ENCODE data around the gene MGAT4C. TPM values are rescaled to one million over a fixed set of nuclear protein-coding genes. Genes with fewer than 3 reads are reported as not detected.

MGAT4C gene
- total and polyA plus RNA-seq, 7 experiments from 2014 or later, result not detected

DNA sequence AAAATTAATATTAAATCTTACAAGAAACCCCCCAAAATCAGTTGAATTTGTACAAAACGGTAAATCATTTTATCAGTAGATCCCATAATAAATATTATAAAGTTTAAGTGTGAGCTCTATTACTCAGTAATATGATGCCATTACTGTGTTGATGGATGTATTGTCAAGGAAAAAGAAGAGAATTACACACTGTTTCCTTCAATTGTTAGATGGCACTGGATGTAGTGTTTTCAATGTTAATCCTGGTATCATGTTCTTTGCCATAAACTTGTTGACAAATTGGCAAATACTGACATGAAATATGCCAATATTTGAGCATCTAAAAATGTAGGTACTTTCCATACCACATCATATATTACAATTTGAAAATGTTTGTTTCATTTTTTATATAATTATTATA, 280.5 kb downstream of the MGAT4C start:
- Histone ChIP-seq H3K27me3 (ENCODE audit: control insufficient read depth in 2 of 2, insufficient read depth in 2 of 2, low read length in 2 of 2) (no peaks in the 10 kb centered on the region), H3K4me1 (ENCODE audit: control insufficient read depth in 2 of 2, insufficient read depth in 2 of 2, low read length in 2 of 2) (no peaks in the 10 kb centered on the region), H3K4me3 (ENCODE audit: low read length) (no peak overlapping the region), H3K27ac (ENCODE audit: low read depth, low read length) (no peak overlapping the region), H3K9me3 (ENCODE audit: control insufficient read depth in 2 of 3, low read length in 3 of 3) (no peaks in the 10 kb centered on the region), H3K36me3 (ENCODE audit: control insufficient read depth in 2 of 3, insufficient read depth in 3 of 3, low read length in 3 of 3) (no peaks in the 10 kb centered on the region)
- Mint-ChIP-seq H3K4me3 (no peak overlapping the region), H3K27me3 (no peaks in the 10 kb centered on the region), H3K27ac (no peak overlapping the region), H3K9me3 (peaks cover 0 to 9% (median 0%) of the 10 kb centered on the region in 11 donors), H3K36me3 (no peaks in the 10 kb centered on the region), H3K4me1 (no peaks in the 10 kb centered on the region)
- ChIA-PET POLR2A (no interaction called here), CTCF (no interaction called here)
- DNase-seq (no peak), ATAC-seq (no peak)
- intact Hi-C loops (cut with micrococcal nuclease), result no loop called here

DNA sequence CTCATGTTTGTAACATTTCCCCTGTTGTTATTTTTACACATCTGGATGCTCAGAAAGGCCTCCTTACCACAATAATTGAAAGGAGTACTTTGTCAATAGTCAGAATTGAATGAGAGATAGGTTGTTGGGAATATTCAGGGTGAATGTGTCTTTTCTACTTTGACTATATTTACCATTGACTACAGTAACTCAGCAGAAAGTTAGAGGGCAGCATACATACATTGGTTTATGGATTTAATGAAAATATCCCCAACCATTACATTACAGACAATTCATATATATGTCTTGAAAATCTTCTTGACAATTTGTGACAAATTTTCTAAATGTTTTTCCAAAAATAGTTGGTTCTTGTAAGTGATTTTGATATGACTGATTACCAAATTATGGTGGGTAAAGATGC, 284.4 kb downstream of the MGAT4C start:
- Histone ChIP-seq H3K4me1 (ENCODE audit: control insufficient read depth in 2 of 2, insufficient read depth in 2 of 2, low read length in 2 of 2) (no peaks in the 10 kb centered on the region), H3K4me3 (ENCODE audit: low read length) (no peak overlapping the region), H3K9me3 (ENCODE audit: control insufficient read depth in 2 of 3, low read length in 3 of 3) (no peaks in the 10 kb centered on the region), H3K27ac (ENCODE audit: low read depth, low read length) (no peak overlapping the region), H3K36me3 (ENCODE audit: control insufficient read depth in 2 of 3, insufficient read depth in 3 of 3, low read length in 3 of 3) (no peaks in the 10 kb centered on the region), H3K27me3 (ENCODE audit: control insufficient read depth in 2 of 2, insufficient read depth in 2 of 2, low read length in 2 of 2) (no peaks in the 10 kb centered on the region)
- Mint-ChIP-seq H3K36me3 (no peaks in the 10 kb centered on the region), H3K9me3 (peaks cover 0 to 9% (median 0%) of the 10 kb centered on the region in 11 donors), H3K4me3 (no peak overlapping the region), H3K27ac (no peak overlapping the region), H3K27me3 (no peaks in the 10 kb centered on the region), H3K4me1 (no peaks in the 10 kb centered on the region)
- ChIA-PET POLR2A (no interaction called here), CTCF (no interaction called here)
- no peak for ATAC-seq
- intact Hi-C loops (cut with micrococcal nuclease), result no loop called here
- no peak for DNase-seq

DNA sequence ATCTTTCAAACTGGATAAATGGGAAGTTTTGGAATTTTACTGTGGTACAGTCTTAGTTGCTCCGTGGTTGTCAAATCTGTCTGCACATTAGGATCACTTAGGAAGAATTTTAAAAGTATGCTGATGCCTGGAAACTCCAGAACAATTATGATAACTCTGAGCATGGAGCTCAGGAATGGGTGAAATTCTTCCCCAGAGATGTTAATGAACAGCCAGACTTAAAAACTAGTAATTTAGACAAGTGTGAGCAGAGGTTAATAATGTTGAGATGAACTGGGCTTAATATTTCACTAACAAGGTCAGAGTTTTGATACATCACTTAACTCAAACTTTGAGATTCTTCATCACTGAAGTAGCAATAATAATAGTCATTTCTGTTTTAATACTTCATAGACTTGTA, 287.6 kb downstream of the MGAT4C start:
- H3K27ac ChIP-seq (ENCODE audit: low read depth, low read length), result no peak overlapping the region
- no peaks in the 10 kb centered on the region for H3K36me3 ChIP-seq (ENCODE audit: control insufficient read depth in 2 of 3, insufficient read depth in 3 of 3, low read length in 3 of 3)
- Mint-ChIP-seq H3K36me3 (no peaks in the 10 kb centered on the region), H3K4me1 (no peaks in the 10 kb centered on the region), H3K27ac (no peak overlapping the region), H3K4me3 (no peak overlapping the region), H3K27me3 (no peaks in the 10 kb centered on the region), H3K9me3 (peaks cover 0 to 5% (median 0%) of the 10 kb centered on the region in 11 donors)
- POLR2A ChIA-PET, result no interaction called here
- H3K27me3 ChIP-seq (ENCODE audit: control insufficient read depth in 2 of 2, insufficient read depth in 2 of 2, low read length in 2 of 2), result no peaks in the 10 kb centered on the region
- intact Hi-C loops (cut with micrococcal nuclease), result no loop called here
- no peaks in the 10 kb centered on the region for H3K9me3 ChIP-seq (ENCODE audit: control insufficient read depth in 2 of 3, low read length in 3 of 3)
- CTCF ChIA-PET, result no interaction called here
- no peaks in the 10 kb centered on the region for H3K4me1 ChIP-seq (ENCODE audit: control insufficient read depth in 2 of 2, insufficient read depth in 2 of 2, low read length in 2 of 2)
- ATAC-seq, result no peak
- DNase-seq, result no peak
- no peak overlapping the region for H3K4me3 ChIP-seq (ENCODE audit: low read length)

DNA sequence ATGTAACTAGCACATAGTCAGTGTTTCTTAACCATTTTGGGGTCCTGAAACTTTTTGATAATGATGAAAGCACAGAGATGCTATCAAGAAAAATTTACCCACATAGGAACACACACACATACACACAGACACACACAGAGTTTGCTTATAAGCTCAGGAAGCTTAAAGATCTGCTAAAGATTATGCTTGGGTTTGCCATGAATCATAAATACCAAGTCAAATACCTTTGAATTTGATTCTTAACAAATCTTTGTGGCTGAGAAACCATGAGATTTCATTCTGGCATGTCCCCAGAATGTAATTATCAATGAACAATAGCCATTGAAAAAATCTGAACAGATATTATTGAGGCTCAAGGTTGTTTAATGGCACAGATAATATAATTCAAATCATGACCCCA, 292.9 kb downstream of the MGAT4C start:
- no peaks in the 10 kb centered on the region for H3K4me1 Mint-ChIP-seq
- H3K27me3 Mint-ChIP-seq, result no peaks in the 10 kb centered on the region
- no peak overlapping the region for H3K4me3 Mint-ChIP-seq
- no peak for ATAC-seq
- Histone ChIP-seq H3K4me1 (ENCODE audit: control insufficient read depth in 2 of 2, insufficient read depth in 2 of 2, low read length in 2 of 2) (no peaks in the 10 kb centered on the region), H3K9me3 (ENCODE audit: control insufficient read depth in 2 of 3, low read length in 3 of 3) (no peaks in the 10 kb centered on the region), H3K27ac (ENCODE audit: low read depth, low read length) (no peak overlapping the region), H3K36me3 (ENCODE audit: control insufficient read depth in 2 of 3, insufficient read depth in 3 of 3, low read length in 3 of 3) (no peaks in the 10 kb centered on the region), H3K27me3 (ENCODE audit: control insufficient read depth in 2 of 2, insufficient read depth in 2 of 2, low read length in 2 of 2) (no peaks in the 10 kb centered on the region), H3K4me3 (ENCODE audit: low read length) (no peak overlapping the region)
- intact Hi-C loops (cut with micrococcal nuclease), result no loop called here
- ChIA-PET POLR2A (no interaction called here), CTCF (no interaction called here)
- H3K9me3 Mint-ChIP-seq, result peaks cover 0 to 5% (median 0%) of the 10 kb centered on the region in 11 donors
- no peak for DNase-seq
- no peak overlapping the region for H3K27ac Mint-ChIP-seq
- no peaks in the 10 kb centered on the region for H3K36me3 Mint-ChIP-seq

DNA sequence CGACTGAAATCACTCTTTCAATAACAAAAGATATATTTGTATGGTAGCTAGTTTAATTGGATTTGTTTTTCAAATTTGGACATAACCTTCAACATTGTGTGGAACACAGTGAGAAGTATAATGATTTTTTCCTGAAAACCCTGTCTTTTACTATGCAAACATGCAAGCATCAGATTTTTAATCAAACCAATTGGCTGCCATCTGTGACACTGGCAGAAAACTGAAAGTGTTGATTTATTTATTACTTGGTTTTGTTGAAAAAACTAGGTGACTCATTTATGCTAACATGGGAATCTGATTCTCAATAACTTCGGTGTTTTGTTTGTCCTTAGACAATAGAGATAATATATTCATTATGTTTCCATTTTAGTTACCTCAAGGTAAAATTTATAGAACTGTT, 300.1 kb downstream of the MGAT4C start:
- ChIA-PET CTCF (interaction anchor here (0.6 kb wide), 1 partner anchor 24 kb away, joined by 3 read pairs; no protein-coding TSS in a partner anchor), POLR2A (no interaction called here)
- no peaks in the 10 kb centered on the region for H3K4me1 ChIP-seq (ENCODE audit: control insufficient read depth in 2 of 2, insufficient read depth in 2 of 2, low read length in 2 of 2)
- no peaks in the 10 kb centered on the region for H3K36me3 ChIP-seq (ENCODE audit: control insufficient read depth in 2 of 3, insufficient read depth in 3 of 3, low read length in 3 of 3)
- H3K27ac Mint-ChIP-seq, result no peak overlapping the region
- no peaks in the 10 kb centered on the region for H3K27me3 Mint-ChIP-seq
- no peak overlapping the region for H3K4me3 ChIP-seq (ENCODE audit: low read length)
- ATAC-seq, result no peak
- H3K27me3 ChIP-seq (ENCODE audit: control insufficient read depth in 2 of 2, insufficient read depth in 2 of 2, low read length in 2 of 2), result no peaks in the 10 kb centered on the region
- intact Hi-C loops (cut with micrococcal nuclease), result no loop called here
- H3K4me3 Mint-ChIP-seq, result no peak overlapping the region
- no peaks in the 10 kb centered on the region for H3K9me3 ChIP-seq (ENCODE audit: control insufficient read depth in 2 of 3, low read length in 3 of 3)
- H3K4me1 Mint-ChIP-seq, result no peaks in the 10 kb centered on the region
- no peak overlapping the region for H3K27ac ChIP-seq (ENCODE audit: low read depth, low read length)
- no peak for DNase-seq
- peaks cover 0 to 1% (median 0%) of the 10 kb centered on the region in 11 donors for H3K9me3 Mint-ChIP-seq
- H3K36me3 Mint-ChIP-seq, result peaks cover 0 to 4% (median 0%) of the 10 kb centered on the region in 5 donors

DNA sequence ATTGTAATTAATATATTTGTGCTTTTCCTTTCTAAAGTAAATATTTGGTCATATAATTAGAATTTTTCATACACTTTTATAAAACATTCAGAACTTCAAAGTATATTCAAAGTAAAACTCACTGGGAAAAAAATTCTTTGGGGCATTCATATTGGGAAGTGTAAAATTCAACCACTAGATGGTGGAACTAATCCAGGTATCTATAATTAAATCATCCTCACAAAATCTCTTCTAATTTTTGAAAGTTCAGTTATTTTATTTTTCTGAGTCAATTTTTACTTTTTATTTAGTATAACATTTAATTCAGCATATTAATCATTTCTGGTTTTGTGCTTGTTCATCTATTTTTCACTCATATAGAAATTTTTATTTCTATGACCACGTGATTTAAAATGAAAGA, 301.1 kb downstream of the MGAT4C start:
- H3K36me3 Mint-ChIP-seq, result peaks cover 0 to 4% (median 0%) of the 10 kb centered on the region in 5 donors
- intact Hi-C loops (cut with micrococcal nuclease), result no loop called here

DNA sequence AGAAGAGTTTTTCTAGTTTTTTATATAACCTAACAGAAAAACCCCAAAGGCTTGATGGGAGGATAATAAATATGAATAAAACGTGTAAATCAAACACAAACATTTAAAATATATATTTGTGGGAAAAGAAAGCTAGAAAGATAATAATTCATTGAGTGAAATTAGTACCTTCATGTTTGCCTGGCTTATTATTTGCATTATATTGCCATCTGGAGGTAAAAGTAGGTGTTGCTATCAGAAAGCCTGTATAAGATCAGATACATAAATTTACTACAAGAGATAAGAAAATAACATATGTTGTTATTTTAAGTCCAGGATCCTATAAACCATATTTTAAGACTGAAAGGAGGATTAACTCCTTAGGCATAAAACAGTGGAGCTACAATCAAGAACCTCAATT, 304.4 kb downstream of the MGAT4C start:
- Histone ChIP-seq H3K27ac (ENCODE audit: low read depth, low read length) (no peak overlapping the region), H3K36me3 (ENCODE audit: control insufficient read depth in 2 of 3, insufficient read depth in 3 of 3, low read length in 3 of 3) (no peaks in the 10 kb centered on the region), H3K9me3 (ENCODE audit: control insufficient read depth in 2 of 3, low read length in 3 of 3) (no peaks in the 10 kb centered on the region), H3K4me3 (ENCODE audit: low read length) (no peak overlapping the region), H3K4me1 (ENCODE audit: control insufficient read depth in 2 of 2, insufficient read depth in 2 of 2, low read length in 2 of 2) (no peaks in the 10 kb centered on the region), H3K27me3 (ENCODE audit: control insufficient read depth in 2 of 2, insufficient read depth in 2 of 2, low read length in 2 of 2) (no peaks in the 10 kb centered on the region)
- POLR2A ChIA-PET, result no interaction called here
- CTCF ChIA-PET, result no interaction called here
- Mint-ChIP-seq H3K27ac (no peak overlapping the region), H3K4me3 (no peak overlapping the region), H3K36me3 (peaks cover 0 to 4% (median 0%) of the 10 kb centered on the region in 5 donors), H3K9me3 (peaks cover 0 to 5% (median 0%) of the 10 kb centered on the region in 11 donors), H3K4me1 (no peaks in the 10 kb centered on the region), H3K27me3 (no peaks in the 10 kb centered on the region)
- DNase-seq, result no peak
- ATAC-seq, result no peak
- intact Hi-C loops (cut with micrococcal nuclease), result no loop called here

More for the DNA sequence above, 301.1 kb downstream of the MGAT4C start:
- no peak overlapping the region for H3K27ac Mint-ChIP-seq
- H3K36me3 ChIP-seq (ENCODE audit: control insufficient read depth in 2 of 3, insufficient read depth in 3 of 3, low read length in 3 of 3), result no peaks in the 10 kb centered on the region
- no peaks in the 10 kb centered on the region for H3K27me3 Mint-ChIP-seq
- ChIA-PET POLR2A (no interaction called here), CTCF (no interaction called here)
- ATAC-seq (no peak), DNase-seq (no peak)
- no peaks in the 10 kb centered on the region for H3K4me1 ChIP-seq (ENCODE audit: control insufficient read depth in 2 of 2, insufficient read depth in 2 of 2, low read length in 2 of 2)
- H3K4me3 Mint-ChIP-seq, result no peak overlapping the region
- H3K4me3 ChIP-seq (ENCODE audit: low read length), result no peak overlapping the region
- H3K27me3 ChIP-seq (ENCODE audit: control insufficient read depth in 2 of 2, insufficient read depth in 2 of 2, low read length in 2 of 2), result no peaks in the 10 kb centered on the region
- H3K9me3 ChIP-seq (ENCODE audit: control insufficient read depth in 2 of 3, low read length in 3 of 3), result no peaks in the 10 kb centered on the region
- peaks cover 0 to 1% (median 0%) of the 10 kb centered on the region in 11 donors for H3K9me3 Mint-ChIP-seq
- H3K27ac ChIP-seq (ENCODE audit: low read depth, low read length), result no peak overlapping the region
- H3K4me1 Mint-ChIP-seq, result no peaks in the 10 kb centered on the region
